Activated CD4-positive, alpha-beta memory T cell treated with anti-CD3 and anti-CD28 coated beads for 36 hours (primary cell): ENCODE measurements around the gene LYRM9. TPM values are rescaled to one million over a fixed set of nuclear protein-coding genes. Genes with fewer than 3 reads are reported as not detected.

Source experiments
- CTCF ChIA-PET: fragments of 350-600 bp; sonication (Branson Sonifier 250); formaldehyde crosslinking; loops from one replicate; lab custom pipeline; 2021; ENCODE audit warnings: antibody characterized with exemption, inconsistent platforms; lab: Charles Lee
- POLR2A ChIA-PET: fragments of 350-600 bp; sonication (Branson Sonifier 250); formaldehyde crosslinking; loops from one replicate; lab custom pipeline; 2021; ENCODE audit warnings: antibody characterized with exemption; lab: Charles Lee
- DNase-seq: peaks from one replicate; pipeline ENCODE4 v3.0.0-alpha.2; 2020
- H3K27ac Mint-ChIP-seq: one replicate; pipeline ENCODE4 v1.8.0; 2021; ENCODE audit warnings: mixed read lengths
- H3K27me3 Mint-ChIP-seq: one replicate; pipeline ENCODE4 v1.8.0; 2021; ENCODE audit warnings: mixed read lengths
- H3K36me3 Mint-ChIP-seq: one replicate; pipeline ENCODE4 v1.8.0; 2021; ENCODE audit warnings: mixed read lengths
- H3K4me1 Mint-ChIP-seq: one replicate; pipeline ENCODE4 v1.8.0; 2021; ENCODE audit warnings: low read depth, mixed read lengths
- H3K4me3 Mint-ChIP-seq: one replicate; pipeline ENCODE4 v1.8.0; 2021; ENCODE audit warnings: mild to moderate bottlenecking, mixed read lengths
- H3K9me3 Mint-ChIP-seq: one replicate; pipeline ENCODE4 v1.8.0; 2021; ENCODE audit warnings: mixed read lengths
- intact Hi-C: fragments of 100-400 bp; cut with micrococcal nuclease; formaldehyde crosslinking; loops from one replicate; pipeline ENCODE4 v1.15.1; 2023
- total RNA-seq, 2 experiments: library from RNA; stranded (reverse); gene quantifications; one replicate each; pipeline ENCODE4 v1.2.3, GENCODE V29; 2021

The LYRM9 gene
- total RNA-seq: 1 to 10 TPM; 5.7 to 6.8 TPM

- CTCF ChIA-PET: interaction anchor here (0.5 to 5.8 kb wide), 34 partner anchors 8 to 676 kb away, joined by 3 to 152 read pairs (median 4); partner anchors contain the start of gene NOS2
- peaks cover 14% of the 10 kb centered on the region for H3K27me3 Mint-ChIP-seq
- H3K9me3 Mint-ChIP-seq: no peaks in the 10 kb centered on the region
- peak within 1 kb of the TSS; percentile 74 for H3K4me3 Mint-ChIP-seq
- POLR2A ChIA-PET: interaction anchor here (1.3 to 2.1 kb wide), 4 partner anchors 9 to 88 kb away, joined by 4 to 13 read pairs (median 7); no protein-coding TSS in a partner anchor
- H3K27ac Mint-ChIP-seq: peak within 1 kb of the TSS; percentile 36
- DNase-seq: peak; percentile 93
- intact Hi-C loops: loop anchor here (1.0 kb wide), 2 partner anchors 88 to 358 kb away; no protein-coding TSS in a partner anchor
- no peaks in the 10 kb centered on the region for H3K36me3 Mint-ChIP-seq
- H3K4me1 Mint-ChIP-seq: peaks cover 12% of the 10 kb centered on the region
These were observed at the start of gene LYRM9 for GRCh38 chr17:27892866-27893769. LYRM9 (minus strand) TSS chr17:27893365; CDS start chr17:27882694, 10,671 bp downstream.

DNA sequence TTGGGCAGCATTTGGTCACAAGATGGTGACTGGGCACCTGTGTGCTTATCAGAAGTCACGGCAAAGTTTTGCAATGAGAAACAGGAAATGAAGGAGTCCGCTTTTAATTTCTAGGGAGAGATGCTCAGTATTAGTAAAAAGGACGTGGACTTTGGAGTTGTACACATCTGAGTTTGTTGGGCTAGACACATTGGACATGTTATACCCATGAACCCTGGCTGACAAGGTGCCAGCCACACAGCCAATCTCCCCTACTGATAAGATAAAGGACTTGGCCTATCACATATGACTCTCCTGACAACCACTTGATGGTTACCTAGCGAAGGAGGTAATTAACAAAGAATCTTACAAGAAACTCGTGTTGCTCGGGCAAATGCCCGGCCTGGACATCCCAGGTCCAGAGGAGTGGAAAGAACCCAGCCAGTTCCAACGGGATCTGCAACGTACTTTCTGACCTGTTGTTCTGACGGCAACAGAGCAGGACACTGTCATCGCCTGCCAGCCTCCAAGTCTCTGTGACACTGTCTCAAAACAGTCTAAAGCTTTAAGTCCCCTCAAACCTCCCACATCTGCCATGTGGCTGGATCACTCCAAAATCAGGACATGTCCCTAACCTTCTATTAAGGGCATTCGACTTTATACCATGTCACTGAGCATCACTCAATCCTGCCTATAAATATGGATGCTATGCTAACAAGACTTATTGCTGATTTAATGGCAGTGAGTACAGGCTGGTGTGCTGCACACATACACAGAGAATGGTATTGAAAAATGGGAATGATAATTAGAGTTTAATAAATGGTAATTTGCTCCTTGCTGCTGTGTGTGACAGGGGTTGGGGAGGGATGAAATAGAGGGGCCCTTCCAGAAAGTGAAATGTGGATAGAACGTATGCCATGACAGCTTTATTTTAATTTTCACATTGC, 47.6 kb upstream of the LYRM9 start:
- CTCF ChIA-PET: no interaction called here
- no peaks in the 10 kb centered on the region for H3K4me1 Mint-ChIP-seq

GRCh38 chr17:27939474-27940465, 46.6 kb upstream of the LYRM9 start:
- intact Hi-C loops: no loop called here
- H3K4me1 Mint-ChIP-seq: no peaks in the 10 kb centered on the region
- H3K9me3 Mint-ChIP-seq: no peaks in the 10 kb centered on the region
- H3K27ac Mint-ChIP-seq: no peak overlapping the region
- DNase-seq: no peak
- POLR2A ChIA-PET: no interaction called here
- H3K27me3 Mint-ChIP-seq: peaks cover 9% of the 10 kb centered on the region
- CTCF ChIA-PET: no interaction called here
- H3K36me3 Mint-ChIP-seq: no peaks in the 10 kb centered on the region
- H3K4me3 Mint-ChIP-seq: no peak overlapping the region

More for the DNA sequence above, 47.6 kb upstream of the LYRM9 start:
- Mint-ChIP-seq H3K4me3 (no peak overlapping the region), H3K27me3 (no peaks in the 10 kb centered on the region), H3K36me3 (no peaks in the 10 kb centered on the region), H3K9me3 (no peaks in the 10 kb centered on the region), H3K27ac (no peak overlapping the region)
- POLR2A ChIA-PET: no interaction called here
- no peak for DNase-seq
- intact Hi-C loops: no loop called here

DNA sequence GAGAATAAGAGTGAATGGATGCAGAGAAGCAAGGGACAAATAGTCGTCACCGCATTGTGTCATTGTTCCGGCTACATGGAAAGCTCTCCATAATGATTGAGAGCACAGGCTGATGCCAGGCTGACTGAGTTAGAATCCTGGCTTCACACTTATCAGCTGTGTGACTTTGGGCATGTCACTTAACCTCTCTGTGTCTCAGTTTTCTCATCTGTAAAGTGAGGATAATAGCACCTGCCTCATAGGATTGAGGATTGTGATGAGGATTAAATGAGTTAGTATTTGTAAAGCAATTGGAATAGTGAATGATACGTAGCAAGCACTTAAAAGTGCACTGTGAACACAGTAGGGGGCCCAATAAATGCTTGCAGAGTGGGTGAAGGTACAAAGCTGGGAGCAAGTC, 45.7 kb upstream of the LYRM9 start:
- POLR2A ChIA-PET: no interaction called here
- Mint-ChIP-seq H3K9me3 (peaks cover under 1% of the 10 kb centered on the region), H3K36me3 (no peaks in the 10 kb centered on the region)

GRCh38 chr17:27938241-27938640, 45.1 kb upstream of the LYRM9 start:
- CTCF ChIA-PET: no interaction called here
- DNase-seq: no peak
- H3K4me3 Mint-ChIP-seq: no peak overlapping the region
- H3K9me3 Mint-ChIP-seq: peaks cover 4% of the 10 kb centered on the region
- POLR2A ChIA-PET: no interaction called here
- H3K4me1 Mint-ChIP-seq: no peaks in the 10 kb centered on the region
- H3K27ac Mint-ChIP-seq: no peak overlapping the region
- no peaks in the 10 kb centered on the region for H3K36me3 Mint-ChIP-seq
- intact Hi-C loops: no loop called here
- peaks cover 14% of the 10 kb centered on the region for H3K27me3 Mint-ChIP-seq

More for the DNA sequence above, 45.7 kb upstream of the LYRM9 start:
- DNase-seq: no peak
- CTCF ChIA-PET: no interaction called here
- Mint-ChIP-seq H3K4me1 (no peaks in the 10 kb centered on the region), H3K27ac (no peak overlapping the region), H3K27me3 (peaks cover 13% of the 10 kb centered on the region), H3K4me3 (no peak overlapping the region)
- intact Hi-C loops: no loop called here

DNA sequence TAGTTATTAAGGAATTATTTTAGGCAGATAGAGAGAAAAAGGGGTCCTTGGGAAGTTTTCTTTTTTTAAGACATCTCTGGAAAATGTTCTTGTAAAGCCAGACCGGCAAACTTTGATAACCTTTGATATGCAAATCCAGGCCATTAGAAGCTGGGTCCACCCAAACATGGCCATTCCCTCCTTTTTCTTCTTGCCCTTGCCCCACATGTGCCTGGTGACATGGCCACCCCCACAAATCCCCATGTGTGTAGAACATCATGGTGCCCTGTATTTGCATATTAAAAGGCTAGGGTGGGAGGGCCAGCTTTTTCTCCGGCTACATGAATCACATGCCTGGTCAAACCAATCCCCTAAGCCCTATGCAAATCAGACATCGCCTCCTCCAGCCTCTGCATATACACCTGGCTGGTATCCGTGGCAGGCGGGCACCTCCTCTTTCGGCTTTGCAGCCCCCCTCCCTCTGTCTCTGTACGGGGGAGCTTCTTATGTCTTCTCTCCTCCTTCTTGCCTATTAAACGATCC, 43.9 kb upstream of the LYRM9 start:
- no peak for DNase-seq
- no peaks in the 10 kb centered on the region for H3K4me1 Mint-ChIP-seq
- CTCF ChIA-PET: interaction anchor here (1.0 kb wide), 1 partner anchor 58 kb away, joined by 3 read pairs; no protein-coding TSS in a partner anchor
- H3K4me3 Mint-ChIP-seq: no peak overlapping the region
- no peak overlapping the region for H3K27ac Mint-ChIP-seq
- H3K9me3 Mint-ChIP-seq: peaks cover 4% of the 10 kb centered on the region
- no peaks in the 10 kb centered on the region for H3K36me3 Mint-ChIP-seq
- POLR2A ChIA-PET: no interaction called here
- peaks cover 14% of the 10 kb centered on the region for H3K27me3 Mint-ChIP-seq
- intact Hi-C loops: no loop called here

- CTCF ChIA-PET: no interaction called here
- Mint-ChIP-seq H3K4me1 (no peaks in the 10 kb centered on the region), H3K36me3 (no peaks in the 10 kb centered on the region), H3K27me3 (peaks cover 11% of the 10 kb centered on the region), H3K27ac (no peak overlapping the region), H3K9me3 (peaks cover 4% of the 10 kb centered on the region), H3K4me3 (no peak overlapping the region)
- intact Hi-C loops: no loop called here
- POLR2A ChIA-PET: no interaction called here
- DNase-seq: no peak
These were observed 36.8 kb upstream of the LYRM9 start for GRCh38 chr17:27930000-27930399.

DNA sequence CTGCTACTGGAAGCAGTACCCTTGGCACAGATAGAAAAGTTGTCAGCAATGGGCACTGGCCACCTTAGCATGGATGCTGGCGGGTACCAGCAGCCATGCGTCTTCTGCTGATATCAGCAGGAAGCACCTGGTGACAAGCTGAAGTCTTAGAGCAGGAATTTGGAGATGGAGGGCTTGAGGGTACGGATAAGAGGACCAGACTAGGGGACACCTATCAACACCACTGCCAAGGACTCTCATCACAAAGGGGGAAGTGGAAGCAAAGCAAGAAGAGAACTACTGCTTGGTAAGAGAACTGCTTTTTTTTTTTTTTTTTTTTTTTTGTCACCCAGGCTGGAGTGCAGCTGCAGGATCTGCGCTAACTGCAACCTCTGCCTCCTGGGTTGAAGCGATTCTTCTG, 35.4 kb upstream of the LYRM9 start:
- no peak for DNase-seq
- Mint-ChIP-seq H3K9me3 (no peaks in the 10 kb centered on the region), H3K27me3 (peaks cover 3% of the 10 kb centered on the region), H3K4me3 (no peak overlapping the region), H3K27ac (no peak overlapping the region), H3K36me3 (no peaks in the 10 kb centered on the region), H3K4me1 (no peaks in the 10 kb centered on the region)
- intact Hi-C loops: no loop called here
- POLR2A ChIA-PET: no interaction called here
- CTCF ChIA-PET: no interaction called here

GRCh38 chr17:27927781-27928180, 34.6 kb upstream of the LYRM9 start:
- POLR2A ChIA-PET: no interaction called here

GRCh38 chr17:27921599-27921998, 28.4 kb upstream of the LYRM9 start:
- POLR2A ChIA-PET: no interaction called here
- Mint-ChIP-seq H3K27ac (no peak overlapping the region), H3K4me1 (no peaks in the 10 kb centered on the region), H3K4me3 (no peak overlapping the region), H3K27me3 (no peaks in the 10 kb centered on the region), H3K9me3 (no peaks in the 10 kb centered on the region), H3K36me3 (no peaks in the 10 kb centered on the region)
- intact Hi-C loops: no loop called here
- CTCF ChIA-PET: no interaction called here
- DNase-seq: no peak

More at GRCh38 chr17:27927781-27928180, 34.6 kb upstream of the LYRM9 start:
- H3K36me3 Mint-ChIP-seq: no peaks in the 10 kb centered on the region
- H3K9me3 Mint-ChIP-seq: no peaks in the 10 kb centered on the region
- CTCF ChIA-PET: no interaction called here
- intact Hi-C loops: no loop called here
- H3K27ac Mint-ChIP-seq: no peak overlapping the region
- no peak for DNase-seq
- no peaks in the 10 kb centered on the region for H3K4me1 Mint-ChIP-seq
- no peak overlapping the region for H3K4me3 Mint-ChIP-seq
- H3K27me3 Mint-ChIP-seq: peaks cover 3% of the 10 kb centered on the region

GRCh38 chr17:27921077-27921476, 27.9 kb upstream of the LYRM9 start:
- ChIA-PET CTCF (no interaction called here), POLR2A (no interaction called here)
- Mint-ChIP-seq H3K9me3 (no peaks in the 10 kb centered on the region), H3K36me3 (no peaks in the 10 kb centered on the region), H3K27me3 (peaks cover under 1% of the 10 kb centered on the region), H3K27ac (no peak overlapping the region), H3K4me1 (no peaks in the 10 kb centered on the region), H3K4me3 (no peak overlapping the region)
- DNase-seq: no peak
- intact Hi-C loops: no loop called here
